DOHH2 (cell line): Measurements from ENCODE around the gene OSBP.

ENCODE experiments used
- CTCF ChIP-seq: fragments of 200-600 bp; sonication (generic); IDR thresholded peaks from one replicate; pipeline ENCODE4 v1.5.1; 2014; ENCODE audit warnings: antibody characterized with exemption, mild to moderate bottlenecking, low read depth, low read length; ENCODE audit not compliant: poor library complexity, severe bottlenecking
- EZH2phosphoT487 ChIP-seq: fragments of 200-600 bp; sonication (generic); IDR thresholded peaks from 2 replicates; pipeline ENCODE4 v1.6.1; 2017; ENCODE audit warnings: borderline replicate concordance, mild to moderate bottlenecking, antibody characterized with exemption, low read length, moderate library complexity, mixed read lengths

- TF ChIP-seq CTCF = no peak
- TF ChIP-seq EZH2phosphoT487 = no peak
Observed at GRCh38 chr11:59574467-59574866, 41.1 kb downstream of the OSBP start.
